Measurements from ENCODE around the gene ZNF653. TPM values are rescaled to one million over a fixed set of nuclear protein-coding genes. Genes with fewer than 3 reads are reported as not detected.
A peak's percentile ranks its signal among the peaks of the same experiment; 100 is the strongest.
"Not testable (repeated sequence)": the region's sequence is repeated elsewhere in the genome, so short reads cannot be mapped to it uniquely, and the experiment has no call there.

Gene ZNF653
- total RNA-seq, 1 donor from 2014 or later = 10.3 TPM

GRCh38 chr19:11479898-11480714, 25.5 kb downstream of the ZNF653 start:
- Mint-ChIP-seq H3K27ac (ENCODE audit: unreplicated experiment) (no peak overlapping the region), H3K27me3 (ENCODE audit: unreplicated experiment) (peaks cover 30% of the 10 kb centered on the region), H3K9me3 (ENCODE audit: unreplicated experiment) (no peaks in the 10 kb centered on the region), H3K4me3 (ENCODE audit: unreplicated experiment) (no peak overlapping the region), H3K36me3 (ENCODE audit: unreplicated experiment) (no peaks in the 10 kb centered on the region), H3K4me1 (ENCODE audit: unreplicated experiment) (peaks cover 16% of the 10 kb centered on the region)
- no peak for DNase-seq (ENCODE audit: extremely low spot score, unreplicated experiment)
- TF ChIP-seq CTCF (IDR thresholded peaks at IDR 0.05) = no peak

DNA sequence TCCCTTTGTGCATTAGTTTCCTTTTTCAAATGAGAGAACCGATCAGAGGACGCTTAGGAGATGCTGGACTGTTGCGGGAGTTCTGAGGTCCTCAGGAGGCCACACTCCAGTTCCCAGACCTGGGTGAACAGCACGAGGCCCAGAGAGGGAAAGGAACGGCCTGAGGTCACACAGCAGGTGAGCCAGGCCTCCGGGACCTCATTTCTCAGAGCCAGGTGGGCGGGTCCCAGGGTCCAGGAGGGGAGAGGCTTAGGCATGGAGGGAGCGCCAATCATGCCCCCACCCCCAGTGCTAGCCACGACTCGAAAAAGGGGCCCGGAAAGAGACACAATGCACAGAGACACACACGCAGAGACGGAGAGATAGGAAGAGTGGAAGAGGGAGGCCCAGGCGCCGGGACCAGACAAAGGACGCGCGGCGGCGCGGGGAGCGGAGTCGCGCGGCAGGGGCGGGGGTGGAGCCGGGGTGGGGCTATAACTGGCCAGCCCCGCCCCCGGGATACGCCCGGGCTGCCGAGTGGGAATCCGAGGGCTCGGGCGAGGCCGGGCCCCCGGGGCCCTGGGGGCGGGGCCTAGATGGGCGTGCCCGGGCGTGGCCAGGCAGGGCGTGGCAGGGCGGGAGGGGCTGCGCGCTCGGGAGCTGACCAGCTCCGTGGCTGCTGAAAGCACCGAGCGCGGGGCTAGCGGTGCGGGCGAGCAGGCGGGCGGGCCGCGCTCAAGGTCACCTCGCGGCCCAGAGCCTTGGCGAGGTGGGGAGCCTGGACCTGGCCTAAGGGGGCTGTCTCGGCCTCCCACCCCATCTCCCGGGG, 26.3 kb downstream of the ZNF653 start:
- no peak overlapping the region for H3K27ac Mint-ChIP-seq (ENCODE audit: unreplicated experiment)
- no peak for TF ChIP-seq CTCF (IDR thresholded peaks at IDR 0.05)
- no peaks in the 10 kb centered on the region for H3K36me3 Mint-ChIP-seq (ENCODE audit: unreplicated experiment)
- no peaks in the 10 kb centered on the region for H3K9me3 Mint-ChIP-seq (ENCODE audit: unreplicated experiment)
- peak overlapping the region; percentile 14 for H3K4me3 Mint-ChIP-seq (ENCODE audit: unreplicated experiment)
- H3K4me1 Mint-ChIP-seq (ENCODE audit: unreplicated experiment) = peaks cover 16% of the 10 kb centered on the region
- peaks cover 30% of the 10 kb centered on the region for H3K27me3 Mint-ChIP-seq (ENCODE audit: unreplicated experiment)
- no peak for DNase-seq (ENCODE audit: extremely low spot score, unreplicated experiment)

DNA sequence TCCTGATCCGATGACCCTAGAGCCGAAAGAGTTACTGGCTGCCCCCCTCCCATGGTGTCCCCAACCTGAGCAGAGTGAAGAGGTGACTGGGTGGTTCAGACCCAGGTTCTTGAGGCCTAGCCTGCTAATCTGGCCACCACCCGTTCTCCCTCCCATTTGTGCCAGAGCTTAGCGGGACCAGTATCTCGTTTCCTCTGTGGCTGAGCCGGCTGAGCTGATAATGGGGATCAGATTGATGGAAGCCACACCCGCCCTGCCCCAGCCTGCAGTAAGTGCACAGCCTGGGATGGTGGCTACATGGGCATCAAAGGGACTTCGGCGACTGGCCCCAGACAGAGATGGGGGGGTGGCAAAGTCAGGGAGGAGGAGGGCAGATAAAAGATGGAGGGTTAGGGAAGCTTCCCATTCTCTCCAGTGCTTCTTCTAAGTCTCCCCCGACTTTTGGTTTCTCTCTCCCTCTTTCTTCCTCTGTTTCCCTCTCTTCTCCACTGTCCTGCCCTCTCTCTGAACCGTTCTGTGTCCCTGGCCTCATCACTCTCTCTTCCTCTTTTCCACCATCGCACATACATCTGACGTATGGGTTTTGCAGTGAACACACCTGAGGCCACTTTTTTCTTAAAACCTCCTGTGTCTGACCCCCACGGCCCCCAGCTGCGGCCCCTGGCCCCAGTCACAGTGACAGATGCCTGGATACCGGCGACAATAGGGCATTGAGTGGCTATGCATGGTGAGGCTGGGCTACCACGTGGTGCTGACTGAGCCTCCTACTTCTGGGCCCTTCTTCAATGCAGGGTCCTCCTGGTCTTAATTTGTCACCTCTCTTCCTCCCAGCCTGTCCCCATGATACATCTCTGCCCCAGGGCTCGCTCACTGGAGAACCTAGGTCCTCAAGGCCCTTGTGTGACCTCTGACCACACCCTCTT, 27.2 kb downstream of the ZNF653 start:
- no peak overlapping the region for H3K27ac Mint-ChIP-seq (ENCODE audit: unreplicated experiment)
- peaks cover 16% of the 10 kb centered on the region for H3K4me1 Mint-ChIP-seq (ENCODE audit: unreplicated experiment)
- no peaks in the 10 kb centered on the region for H3K9me3 Mint-ChIP-seq (ENCODE audit: unreplicated experiment)
- no peak overlapping the region for H3K4me3 Mint-ChIP-seq (ENCODE audit: unreplicated experiment)
- no peaks in the 10 kb centered on the region for H3K36me3 Mint-ChIP-seq (ENCODE audit: unreplicated experiment)
- TF ChIP-seq CTCF (IDR thresholded peaks at IDR 0.05) = no peak
- H3K27me3 Mint-ChIP-seq (ENCODE audit: unreplicated experiment) = peaks cover 33% of the 10 kb centered on the region
- DNase-seq (ENCODE audit: extremely low spot score, unreplicated experiment) = no peak

DNA sequence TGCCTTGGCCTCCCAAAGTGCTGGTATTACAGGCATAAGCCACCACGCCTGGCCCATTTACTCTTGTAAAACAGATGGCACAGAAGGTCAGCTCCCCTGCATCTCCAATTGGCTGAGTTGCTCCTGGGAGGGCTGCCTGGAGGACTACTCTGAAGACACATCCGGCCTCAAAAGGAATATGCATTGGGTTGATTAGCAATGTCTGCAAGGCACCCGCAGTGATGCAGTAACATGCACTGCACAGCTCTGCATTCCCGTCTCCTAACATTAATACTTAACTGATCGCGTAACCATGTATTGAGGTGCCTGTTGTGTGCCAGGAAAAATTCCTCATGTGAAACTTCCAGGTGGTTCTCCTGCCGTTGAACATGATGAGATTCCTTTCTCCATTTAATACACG, 29.8 kb downstream of the ZNF653 start:
- no peaks in the 10 kb centered on the region for H3K9me3 Mint-ChIP-seq (ENCODE audit: unreplicated experiment)
- no peak for DNase-seq (ENCODE audit: extremely low spot score, unreplicated experiment)
- peaks cover 4% of the 10 kb centered on the region for H3K4me1 Mint-ChIP-seq (ENCODE audit: unreplicated experiment)
- H3K27ac Mint-ChIP-seq (ENCODE audit: unreplicated experiment) = no peak overlapping the region
- H3K27me3 Mint-ChIP-seq (ENCODE audit: unreplicated experiment) = peaks cover 25% of the 10 kb centered on the region
- TF ChIP-seq CTCF (IDR thresholded peaks at IDR 0.05) = no peak
- no peak overlapping the region for H3K4me3 Mint-ChIP-seq (ENCODE audit: unreplicated experiment)
- H3K36me3 Mint-ChIP-seq (ENCODE audit: unreplicated experiment) = no peaks in the 10 kb centered on the region

- H3K9me3 Mint-ChIP-seq (ENCODE audit: unreplicated experiment); H3K36me3 Mint-ChIP-seq (ENCODE audit: unreplicated experiment); H3K4me3 Mint-ChIP-seq (ENCODE audit: unreplicated experiment); H3K4me1 Mint-ChIP-seq (ENCODE audit: unreplicated experiment); H3K27ac Mint-ChIP-seq (ENCODE audit: unreplicated experiment); DNase-seq (ENCODE audit: extremely low spot score, unreplicated experiment): not testable (repeated sequence)
- H3K27me3 Mint-ChIP-seq (ENCODE audit: unreplicated experiment) = peaks cover 25% of the 10 kb centered on the region
Observed at GRCh38 chr19:11475343-11475742, 30.3 kb downstream of the ZNF653 start.
